Natural killer cell (primary cell): ENCODE measurements around the gene MICALL2. TPM values are rescaled to one million over a fixed set of nuclear protein-coding genes. Genes with fewer than 3 reads are reported as not detected.

ENCODE experiments used
- ATAC-seq, 3 donors: fragments of 150-1000 bp in 2 of 3; fragments of 200-7000 bp in 1 of 3; cut with Tn5 transposase; 1 replicate in 1 of 3; 2 replicates in 2 of 3; pipeline ENCODE4 v1.10.0; 2021; ENCODE audit warnings: mild to moderate bottlenecking in 2 of 3, moderate library complexity in 2 of 3
- DNase-seq, 2 donors: peaks; one replicate each; pipeline versions ENCODE4 v3.0.0 to v3.0.0-alpha.2; 2013 to 2021; ENCODE audit warnings: mixed read lengths in 1 of 2
- H3K27ac ChIP-seq: one replicate; pipeline ENCODE4 v1.5.1; 2013; ENCODE audit warnings: mild to moderate bottlenecking, low read length
- H3K27me3 ChIP-seq: one replicate; pipeline ENCODE4 v1.6.1; 2013; ENCODE audit warnings: low read length; ENCODE audit not compliant: control insufficient read depth, insufficient read depth
- H3K36me3 ChIP-seq: one replicate; pipeline ENCODE4 v1.6.1; 2013; ENCODE audit warnings: low read length; ENCODE audit not compliant: control insufficient read depth, insufficient read depth
- H3K4me1 ChIP-seq: one replicate; pipeline ENCODE4 v1.6.1; 2013; ENCODE audit warnings: low read length; ENCODE audit not compliant: control insufficient read depth, insufficient read depth
- H3K4me3 ChIP-seq: one replicate; pipeline ENCODE4 v1.5.1; 2013; ENCODE audit warnings: low read length
- H3K9me3 ChIP-seq: one replicate; pipeline ENCODE4 v1.6.1; 2013; ENCODE audit warnings: low read length; ENCODE audit not compliant: control insufficient read depth, insufficient read depth
- H3K27ac Mint-ChIP-seq, 2 donors: one replicate each; pipeline ENCODE4 v1.8.0; 2022; ENCODE audit warnings: mild to moderate bottlenecking in 2 of 2, mixed read lengths in 2 of 2, moderate library complexity in 1 of 2
- H3K27me3 Mint-ChIP-seq, 2 donors: one replicate each; pipeline ENCODE4 v1.8.0; 2022; ENCODE audit warnings: low read depth in 2 of 2, mixed read lengths in 2 of 2
- H3K36me3 Mint-ChIP-seq: one replicate; pipeline ENCODE4 v1.8.0; 2022; ENCODE audit warnings: mixed read lengths
- H3K4me1 Mint-ChIP-seq, 2 donors: one replicate each; pipeline ENCODE4 v1.8.0; 2022; ENCODE audit warnings: mixed read lengths in 2 of 2
- H3K4me3 Mint-ChIP-seq: one replicate; pipeline ENCODE4 v1.8.0; 2022; ENCODE audit warnings: mild to moderate bottlenecking, moderate library complexity, mixed read lengths
- H3K9me3 Mint-ChIP-seq, 2 donors: one replicate each; pipeline ENCODE4 v1.8.0; 2022; ENCODE audit warnings: mixed read lengths in 2 of 2
- CTCF ChIP-seq: fragments of 200-600 bp; IDR thresholded peaks from one replicate; pipeline ENCODE4 v1.8.0; 2022; ENCODE audit warnings: antibody characterized with exemption
- WGBS: methylation state at CpG from one replicate; pipeline ENCODE4 v1.1.7; 2013; ENCODE audit warnings: missing lambda C conversion rate; ENCODE audit not compliant: insufficient coverage; 5-methylcytosine and 5-hydroxymethylcytosine counted together
- intact Hi-C: fragments of 100-400 bp; cut with micrococcal nuclease; formaldehyde crosslinking; loops from one replicate; pipeline ENCODE4 v1.14.2; 2022
- total RNA-seq, 4 donors: library from RNA; stranded (reverse); fragments of 120-200 nt in 1 of 4; gene quantifications; one replicate each; pipeline versions ENCODE4 v1.2.3 to v1.2.4, GENCODE V29; 2013 to 2022

Gene MICALL2
- total RNA-seq, 3 donors from 2014 or later (not counting 1 experiment from before 2014, with no cell fraction given): 2.5 to 4.4 (median 2.8) TPM

GRCh38 chr7:1407892-1408291 is 51.4 kb downstream of the MICALL2 start:
- H3K9me3 Mint-ChIP-seq: no peaks in the 10 kb centered on the region
- Histone ChIP-seq H3K4me1 (peaks cover 11% of the 10 kb centered on the region), H3K9me3 (no peaks in the 10 kb centered on the region), H3K4me3 (no peak overlapping the region), H3K27me3 (peaks cover 9% of the 10 kb centered on the region), H3K27ac (no peak overlapping the region), H3K36me3 (no peaks in the 10 kb centered on the region)
- H3K36me3 Mint-ChIP-seq: no peaks in the 10 kb centered on the region
- ATAC-seq (no peak), DNase-seq (no peak)
- peaks cover 8 to 9% of the 10 kb centered on the region in 2 donors for H3K4me1 Mint-ChIP-seq
- TF ChIP-seq CTCF: no peak
- 84% methylated on average over 24 of the region's 24 CpGs for WGBS
- peaks cover 14 to 19% of the 10 kb centered on the region in 2 donors for H3K27me3 Mint-ChIP-seq
- no peak overlapping the region for H3K4me3 Mint-ChIP-seq
- H3K27ac Mint-ChIP-seq: no peak overlapping the region
- intact Hi-C loops: no loop called here

GRCh38 chr7:1404898-1405548 is 54.2 kb downstream of the MICALL2 start:
- Mint-ChIP-seq H3K4me3 (no peak overlapping the region), H3K4me1 (peaks cover 8% of the 10 kb centered on the region in 2 donors), H3K9me3 (no peaks in the 10 kb centered on the region), H3K36me3 (no peaks in the 10 kb centered on the region), H3K27ac (no peak overlapping the region), H3K27me3 (peaks cover 33% of the 10 kb centered on the region in 2 donors)
- no peaks in the 10 kb centered on the region for H3K36me3 ChIP-seq
- intact Hi-C loops: no loop called here
- TF ChIP-seq CTCF: no peak
- no peak for DNase-seq
- H3K9me3 ChIP-seq: peaks cover 5% of the 10 kb centered on the region
- WGBS: 81% methylated on average over 21 of the region's 21 CpGs
- H3K27me3 ChIP-seq: peaks cover 12% of the 10 kb centered on the region
- no peak overlapping the region for H3K4me3 ChIP-seq
- peaks cover 3% of the 10 kb centered on the region for H3K4me1 ChIP-seq
- ATAC-seq: no peak
- no peak overlapping the region for H3K27ac ChIP-seq

- Mint-ChIP-seq H3K4me3 (no peak overlapping the region), H3K27me3 (peaks cover 33% of the 10 kb centered on the region in 2 donors), H3K27ac (no peak overlapping the region), H3K4me1 (peaks cover 8% of the 10 kb centered on the region in 2 donors), H3K9me3 (no peaks in the 10 kb centered on the region), H3K36me3 (no peaks in the 10 kb centered on the region)
- ATAC-seq (no peak), DNase-seq (no peak)
- H3K36me3 ChIP-seq: no peaks in the 10 kb centered on the region
- intact Hi-C loops: no loop called here
- no peak overlapping the region for H3K4me3 ChIP-seq
- H3K27ac ChIP-seq: no peak overlapping the region
- whole genome bisulfite sequencing: 48% methylated on average over 3 of the region's 4 CpGs
- H3K4me1 ChIP-seq: peaks cover 3% of the 10 kb centered on the region
- H3K9me3 ChIP-seq: peaks cover 5% of the 10 kb centered on the region
- peaks cover 12% of the 10 kb centered on the region for H3K27me3 ChIP-seq
- TF ChIP-seq CTCF: no peak
Measured at GRCh38 chr7:1404460-1404809, 54.8 kb downstream of the MICALL2 start.
